22Rv1 (cell line): ENCODE measurements around the gene OVAAL.

Experiments used
- CTCF ChIP-seq: fragments of 450-650 bp; IDR thresholded peaks from 2 replicates; pipeline ENCODE4 v1.5.1; 2017; ENCODE audit warnings: mild to moderate bottlenecking
- ZFX ChIP-seq: fragments of 450-650 bp; IDR thresholded peaks from 2 replicates; pipeline ENCODE4 v1.6.1; 2017; ENCODE audit warnings: antibody characterized with exemption, borderline replicate concordance

- no peak for TF ChIP-seq CTCF
- no peak for TF ChIP-seq ZFX
Observed at GRCh38 chr1:180574031-180574713, 15.4 kb downstream of the OVAAL start.
